Activated CD4-positive, alpha-beta T cell treated with anti-CD3 and anti-CD28 coated beads, Interleukin-2, amount 10 ng/mL, durations not matched to agents 24 days and 14 days (primary cell): ENCODE data around the gene BEGAIN. TPM values are rescaled to one million over a fixed set of nuclear protein-coding genes. Genes with fewer than 3 reads are reported as not detected.
A peak's percentile ranks its signal among the peaks of the same experiment; 100 is the strongest.

ENCODE experiments used
- DNase-seq: peaks from one replicate; pipeline ENCODE4 v3.0.0; 2022
- H3K27ac Mint-ChIP-seq: one replicate; pipeline ENCODE4 v1.8.0; 2022; ENCODE audit warnings: mild to moderate bottlenecking, mixed read lengths
- H3K27me3 Mint-ChIP-seq: one replicate; pipeline ENCODE4 v1.8.0; 2022; ENCODE audit warnings: mixed read lengths
- H3K36me3 Mint-ChIP-seq: one replicate; pipeline ENCODE4 v1.8.0; 2022; ENCODE audit warnings: low read depth, mild to moderate bottlenecking, mixed read lengths
- H3K4me1 Mint-ChIP-seq: one replicate; pipeline ENCODE4 v1.8.0; 2021; ENCODE audit warnings: mixed read lengths
- H3K4me3 Mint-ChIP-seq: one replicate; pipeline ENCODE4 v1.8.0; 2022; ENCODE audit warnings: mild to moderate bottlenecking, moderate library complexity, mixed read lengths
- H3K9me3 Mint-ChIP-seq: one replicate; pipeline ENCODE4 v1.8.0; 2021; ENCODE audit warnings: mixed read lengths
- intact Hi-C: fragments of 100-400 bp; cut with micrococcal nuclease; formaldehyde crosslinking; loops from one replicate; pipeline ENCODE4 v1.15.1; 2023
- total RNA-seq: library from RNA; stranded (reverse); gene quantifications from 2 replicates; pipeline ENCODE4 v1.2.3, GENCODE V29; 2022

BEGAIN gene
- total RNA-seq, 1 donor from 2014 or later: 4.8 TPM

DNA sequence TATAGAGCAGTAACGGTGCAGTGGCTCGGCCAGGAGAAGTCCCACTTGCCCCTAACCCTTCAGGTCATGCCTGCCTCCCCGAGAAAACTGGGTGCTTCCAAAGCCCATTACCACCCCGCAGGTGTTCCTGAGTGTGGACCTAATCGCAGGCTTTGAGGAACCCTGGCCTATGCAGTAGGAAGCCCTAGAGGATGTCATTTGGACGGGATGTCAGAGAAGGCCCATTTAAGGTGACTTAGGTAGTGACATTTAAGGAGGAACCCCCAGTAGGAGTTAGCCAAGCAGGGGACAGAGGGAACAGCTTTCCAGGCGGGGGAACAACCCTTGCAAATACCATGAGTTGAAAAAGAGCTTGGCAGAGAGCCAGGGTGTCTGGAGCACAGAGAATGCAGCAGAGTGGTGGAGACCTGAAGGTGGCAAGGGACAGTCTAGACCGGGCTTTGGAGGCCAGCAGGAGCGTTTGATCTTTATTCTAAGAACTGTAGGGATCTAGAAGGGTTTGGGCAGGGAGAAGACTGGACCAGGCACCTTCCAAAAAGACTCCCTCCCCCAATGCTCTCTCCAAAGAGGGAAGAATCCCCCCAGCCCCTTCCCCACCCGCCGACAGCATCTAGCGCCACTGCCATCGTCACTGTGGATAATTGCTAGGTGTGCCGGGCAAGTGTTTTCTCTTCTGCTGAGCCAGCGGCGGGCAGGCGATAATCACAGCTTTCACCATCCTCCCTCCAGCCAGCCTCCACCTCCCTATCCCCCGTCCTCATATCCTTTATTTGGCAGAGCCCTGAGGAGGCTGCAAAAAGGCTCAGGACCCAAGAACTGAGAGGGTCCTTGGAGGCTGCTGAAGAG lies 33.3 kb upstream of the BEGAIN start:
- Mint-ChIP-seq H3K4me1 (peaks cover 12% of the 10 kb centered on the region), H3K4me3 (no peak overlapping the region), H3K9me3 (no peaks in the 10 kb centered on the region), H3K27me3 (peaks cover 29% of the 10 kb centered on the region), H3K36me3 (no peaks in the 10 kb centered on the region), H3K27ac (no peak overlapping the region)
- no peak for DNase-seq
- intact Hi-C loops: no loop called here

- no peak for DNase-seq
- Mint-ChIP-seq H3K27me3 (peaks cover 24% of the 10 kb centered on the region), H3K36me3 (no peaks in the 10 kb centered on the region), H3K9me3 (no peaks in the 10 kb centered on the region), H3K4me3 (no peak overlapping the region), H3K4me1 (peaks cover 12% of the 10 kb centered on the region), H3K27ac (no peak overlapping the region)
- intact Hi-C loops: no loop called here
These were observed 32.4 kb upstream of the BEGAIN start for GRCh38 chr14:100619396-100620254.

GRCh38 chr14:100618763-100619320 lies 31.6 kb upstream of the BEGAIN start:
- peaks cover 12% of the 10 kb centered on the region for H3K4me1 Mint-ChIP-seq
- H3K36me3 Mint-ChIP-seq: no peaks in the 10 kb centered on the region
- H3K27me3 Mint-ChIP-seq: peaks cover 17% of the 10 kb centered on the region
- no peak overlapping the region for H3K27ac Mint-ChIP-seq
- intact Hi-C loops: no loop called here
- H3K4me3 Mint-ChIP-seq: no peak overlapping the region
- no peak for DNase-seq
- H3K9me3 Mint-ChIP-seq: no peaks in the 10 kb centered on the region

DNA sequence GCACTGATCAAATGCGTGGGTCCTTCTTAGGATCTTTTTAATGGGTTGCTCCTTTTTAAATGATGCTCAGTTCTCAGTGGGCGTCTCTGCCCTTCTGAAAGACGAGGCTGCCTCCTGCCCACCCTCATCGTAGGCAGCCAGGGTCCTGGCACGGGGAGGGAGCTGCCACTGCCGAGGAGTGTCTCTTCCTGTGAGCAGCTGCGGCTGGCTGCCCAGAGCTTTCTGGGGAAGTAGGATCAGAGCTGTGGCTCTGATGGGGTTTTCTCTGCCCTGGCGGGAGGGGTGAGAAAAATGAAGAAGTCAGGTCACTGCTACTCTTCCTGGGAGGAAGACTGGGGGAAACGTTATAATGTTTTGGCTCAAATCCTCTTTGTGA lies 31.1 kb upstream of the BEGAIN start:
- peaks cover 15% of the 10 kb centered on the region for H3K27me3 Mint-ChIP-seq
- H3K9me3 Mint-ChIP-seq: no peaks in the 10 kb centered on the region
- intact Hi-C loops: no loop called here
- no peak overlapping the region for H3K27ac Mint-ChIP-seq
- DNase-seq: no peak
- no peak overlapping the region for H3K4me3 Mint-ChIP-seq
- peaks cover 12% of the 10 kb centered on the region for H3K4me1 Mint-ChIP-seq
- H3K36me3 Mint-ChIP-seq: no peaks in the 10 kb centered on the region

DNA sequence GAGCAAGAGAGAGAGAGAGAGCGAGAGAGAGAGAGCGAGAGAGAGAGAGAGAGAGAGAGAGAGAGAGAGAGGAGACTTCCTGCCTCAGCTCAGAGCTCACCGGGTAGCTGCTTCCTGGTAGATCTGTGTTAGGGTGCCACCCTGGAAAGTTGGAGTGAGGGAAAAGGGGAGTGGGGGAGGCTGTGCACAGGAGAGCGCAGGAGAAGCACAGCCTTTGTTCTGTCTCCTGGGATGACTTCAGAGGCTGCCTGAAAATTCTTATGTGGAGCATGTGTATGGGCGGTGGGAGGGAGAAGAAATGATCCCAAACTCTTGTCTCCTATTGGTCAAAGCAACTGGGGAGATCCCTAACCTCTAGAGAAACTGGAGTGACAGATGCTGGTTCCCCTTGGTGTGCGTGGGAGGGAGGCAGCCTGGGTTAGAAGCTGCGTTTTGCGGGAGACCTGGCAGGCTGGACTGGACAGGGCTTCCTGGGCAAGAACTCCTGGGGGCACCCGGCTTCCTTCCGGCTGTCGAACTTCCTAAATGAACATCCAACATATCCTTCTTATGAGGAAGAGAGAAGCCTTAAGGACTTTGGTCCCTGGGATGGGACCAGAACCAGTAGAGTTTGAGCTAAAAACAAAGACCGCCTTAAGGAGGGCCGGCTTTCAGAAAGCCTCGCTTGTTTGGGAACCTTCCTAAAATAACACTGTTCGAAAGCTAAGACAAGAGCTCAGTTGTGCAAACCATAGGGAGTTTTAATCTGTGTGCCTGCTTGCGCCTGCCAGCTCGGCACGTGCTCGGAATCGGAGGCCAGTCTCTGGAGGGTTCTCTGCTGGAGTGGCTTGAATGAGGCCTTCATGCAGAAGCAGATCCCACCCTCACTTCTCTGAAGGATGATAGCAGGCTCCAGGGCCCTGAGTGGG lies 30.4 kb upstream of the BEGAIN start:
- Mint-ChIP-seq H3K9me3 (no peaks in the 10 kb centered on the region), H3K36me3 (no peaks in the 10 kb centered on the region), H3K4me3 (peak overlapping the region; percentile 36), H3K4me1 (peaks cover 12% of the 10 kb centered on the region), H3K27me3 (peaks cover 11% of the 10 kb centered on the region), H3K27ac (no peak overlapping the region)
- peak; percentile 70 for DNase-seq
- intact Hi-C loops: no loop called here

GRCh38 chr14:100616854-100617409 lies 29.7 kb upstream of the BEGAIN start:
- Mint-ChIP-seq H3K4me3 (peak overlapping the region; percentile 36), H3K36me3 (no peaks in the 10 kb centered on the region), H3K9me3 (no peaks in the 10 kb centered on the region), H3K4me1 (peaks cover 12% of the 10 kb centered on the region), H3K27me3 (peaks cover 11% of the 10 kb centered on the region), H3K27ac (no peak overlapping the region)
- intact Hi-C loops: no loop called here
- no peak for DNase-seq

GRCh38 chr14:100615736-100616695 lies 28.8 kb upstream of the BEGAIN start:
- intact Hi-C loops: no loop called here
- DNase-seq: no peak
- H3K27me3 Mint-ChIP-seq: peaks cover 11% of the 10 kb centered on the region
- H3K27ac Mint-ChIP-seq: no peak overlapping the region
- H3K4me1 Mint-ChIP-seq: peaks cover 12% of the 10 kb centered on the region
- H3K9me3 Mint-ChIP-seq: no peaks in the 10 kb centered on the region
- no peak overlapping the region for H3K4me3 Mint-ChIP-seq
- no peaks in the 10 kb centered on the region for H3K36me3 Mint-ChIP-seq

DNA sequence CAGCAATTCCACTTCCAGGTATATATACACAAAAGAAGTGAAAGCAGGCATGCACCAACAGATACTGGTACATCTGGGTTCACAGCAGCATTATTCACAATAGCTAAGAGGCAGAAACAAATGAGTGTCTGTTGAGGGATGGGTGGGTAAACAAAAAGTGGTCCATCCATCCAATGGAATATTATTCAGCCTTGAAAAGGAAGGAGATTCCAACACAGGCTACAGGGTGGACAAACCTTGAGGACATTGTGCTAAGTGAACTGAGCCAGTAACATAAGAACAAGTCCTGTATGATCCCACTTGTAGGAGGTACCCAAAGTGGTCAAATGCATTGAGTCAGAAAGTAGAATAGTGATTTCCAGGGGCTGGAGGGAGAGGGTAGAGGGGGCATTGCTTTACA lies 27.6 kb upstream of the BEGAIN start:
- Mint-ChIP-seq H3K4me3 (no peak overlapping the region), H3K9me3 (no peaks in the 10 kb centered on the region), H3K4me1 (peaks cover 12% of the 10 kb centered on the region), H3K36me3 (no peaks in the 10 kb centered on the region), H3K27me3 (peaks cover 9% of the 10 kb centered on the region), H3K27ac (no peak overlapping the region)
- no peak for DNase-seq
- intact Hi-C loops: no loop called here

DNA sequence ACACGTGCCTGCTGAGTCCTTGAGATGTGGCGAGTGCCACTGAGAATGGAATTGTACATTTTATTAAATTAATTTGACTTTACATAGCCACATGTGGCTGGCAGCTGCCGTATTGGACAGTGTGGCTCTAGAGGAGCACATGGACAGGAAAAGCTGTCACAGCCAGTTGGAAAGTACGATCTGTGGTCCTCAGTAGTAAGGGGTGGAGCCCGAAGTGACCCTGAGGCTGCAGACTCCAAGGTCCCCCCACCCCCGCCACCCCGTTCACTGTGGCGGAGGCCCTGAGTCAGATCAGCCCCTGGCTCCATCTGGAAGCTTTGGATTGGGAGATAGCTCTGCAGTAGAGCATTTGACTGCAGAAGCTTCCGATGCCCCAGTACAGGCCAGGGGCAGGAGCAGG lies 25.8 kb upstream of the BEGAIN start:
- no peaks in the 10 kb centered on the region for H3K9me3 Mint-ChIP-seq
- intact Hi-C loops: no loop called here
- H3K27ac Mint-ChIP-seq: no peak overlapping the region
- H3K27me3 Mint-ChIP-seq: peaks cover 6% of the 10 kb centered on the region
- no peak overlapping the region for H3K4me3 Mint-ChIP-seq
- H3K36me3 Mint-ChIP-seq: no peaks in the 10 kb centered on the region
- peaks cover 9% of the 10 kb centered on the region for H3K4me1 Mint-ChIP-seq
- DNase-seq: no peak

DNA sequence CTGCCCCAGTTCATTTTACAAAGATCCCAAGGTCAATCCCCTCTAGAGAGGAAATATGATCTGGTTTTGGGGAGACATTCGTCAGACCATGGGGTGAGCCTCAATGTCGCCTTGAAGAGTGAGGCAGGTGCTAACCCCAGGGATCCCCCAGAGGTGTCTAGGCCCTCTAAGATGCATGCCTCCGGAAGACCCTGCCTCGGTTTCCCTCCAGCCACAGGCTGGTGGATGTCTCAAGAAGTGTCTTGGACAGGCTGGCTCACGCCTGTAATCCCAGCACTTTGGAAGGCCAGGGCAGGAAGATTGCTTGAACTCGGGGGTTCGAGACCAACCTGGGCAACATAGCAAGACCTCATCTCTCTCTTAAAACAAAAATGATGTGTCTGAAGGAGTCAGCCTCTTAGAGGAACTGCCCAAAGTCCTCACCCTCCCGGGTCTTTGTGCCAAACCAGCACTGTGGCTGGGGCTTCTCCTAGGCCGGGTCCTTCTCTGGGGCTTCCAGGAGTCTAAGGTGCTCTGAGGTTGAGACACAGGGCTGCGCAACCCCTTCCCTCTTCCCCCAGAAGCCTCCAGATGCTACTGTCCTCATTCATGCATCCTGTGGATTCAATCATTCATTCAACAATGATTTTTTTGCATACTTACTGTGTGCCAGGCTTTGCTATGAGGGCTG lies 24.7 kb upstream of the BEGAIN start:
- no peaks in the 10 kb centered on the region for H3K9me3 Mint-ChIP-seq
- no peak for DNase-seq
- H3K27me3 Mint-ChIP-seq: peaks cover under 1% of the 10 kb centered on the region
- no peaks in the 10 kb centered on the region for H3K36me3 Mint-ChIP-seq
- no peak overlapping the region for H3K4me3 Mint-ChIP-seq
- H3K27ac Mint-ChIP-seq: no peak overlapping the region
- intact Hi-C loops: no loop called here
- H3K4me1 Mint-ChIP-seq: peaks cover under 1% of the 10 kb centered on the region

- Mint-ChIP-seq H3K9me3 (no peaks in the 10 kb centered on the region), H3K4me3 (no peak overlapping the region), H3K36me3 (no peaks in the 10 kb centered on the region), H3K27me3 (no peaks in the 10 kb centered on the region), H3K4me1 (no peaks in the 10 kb centered on the region), H3K27ac (no peak overlapping the region)
- no peak for DNase-seq
- intact Hi-C loops: no loop called here
These were observed 23.4 kb upstream of the BEGAIN start for GRCh38 chr14:100610511-100611217.
